Heart left ventricle (tissue), 16 donors: Measurements from ENCODE around the gene RFX2. TPM values are rescaled to one million over a fixed set of nuclear protein-coding genes. Genes with fewer than 3 reads are reported as not detected.

Experiments
- ATAC-seq, 4 donors: fragments of 200-7000 bp; cut with Tn5 transposase; one replicate each; pipeline ENCODE4 v1.9.1; 2020 to 2022; ENCODE audit warnings: moderate library complexity in 4 of 4, mild to moderate bottlenecking in 3 of 4, moderate number of reproducible peaks in 1 of 4
- DNase-seq, 5 donors: peaks; one replicate each; pipeline ENCODE4 v3.0.0-alpha.2; 2020
- H3K27ac ChIP-seq, 12 donors: fragments of 200-600 bp; sonication (generic) in 4 of 12; one replicate each; pipeline versions ENCODE4 v1.5.0 to v1.8.0; 2016 to 2022; ENCODE audit warnings: mild to moderate bottlenecking in 2 of 12
- H3K27me3 ChIP-seq, 9 donors: fragments of 200-600 bp; sonication (generic) in 2 of 9; one replicate each; pipeline versions ENCODE4 v1.5.1 to v1.8.0; 2016 to 2022; ENCODE audit warnings: mild to moderate bottlenecking in 3 of 9
- H3K36me3 ChIP-seq, 9 donors: fragments of 200-600 bp; sonication (generic) in 2 of 9; one replicate each; pipeline versions ENCODE4 v1.5.0 to v1.8.0; 2018 to 2022; ENCODE audit warnings: mild to moderate bottlenecking in 2 of 9
- H3K4me1 ChIP-seq, 12 donors: fragments of 200-600 bp; sonication (generic) in 4 of 12; one replicate each; pipeline versions ENCODE4 v1.5.0 to v1.8.0; 2016 to 2022; ENCODE audit warnings: mild to moderate bottlenecking in 3 of 12
- H3K4me3 ChIP-seq, 12 donors: fragments of 200-600 bp; sonication (generic) in 4 of 12; one replicate each; pipeline versions ENCODE4 v1.5.0 to v1.8.0; 2017 to 2022; ENCODE audit warnings: mild to moderate bottlenecking in 9 of 12, moderate library complexity in 4 of 12
- H3K9me3 ChIP-seq, 12 donors: fragments of 200-600 bp; sonication (generic) in 4 of 12; one replicate each; pipeline versions ENCODE4 v1.5.0 to v1.8.0; 2016 to 2022; ENCODE audit warnings: mild to moderate bottlenecking in 1 of 12
- POLR2A ChIP-seq, 2 donors: fragments of 450-650 bp; IDR thresholded peaks; one replicate each; pipeline ENCODE4 v1.6.1; 2017; ENCODE audit warnings: antibody characterized with exemption in 2 of 2, mild to moderate bottlenecking in 2 of 2, moderate library complexity in 2 of 2
- WGBS, 4 donors: extraction: QIAGEN DNeasy Blood & Tissue Kit in 2 of 4; methylation state at CpG; one replicate each; pipeline versions ENCODE4 v1.1.5 to v1.1.7; 2013 to 2018; 5-methylcytosine and 5-hydroxymethylcytosine counted together
- intact Hi-C, 10 donors: fragments of 100-400 bp; cut with DNase I; formaldehyde crosslinking; loops; one replicate each; pipeline versions ENCODE4 v1.11.1 to v1.14.2; 2022
- polyA plus RNA-seq, 2 donors: library from polyadenylated mRNA; stranded (reverse); fragments of 200-250 nt; gene quantifications; one replicate each; pipeline ENCODE4 v1.2.3, GENCODE V29; 2013
- total RNA-seq, 9 donors: library from RNA; depleted of rRNA in 2 of 9; stranded (reverse); fragments of >200 nt in 2 of 9; fragmentation: NEBNext Ultra II Directional in 3 of 9; extraction: Animal tissue kit (Norgen Biotek cat#: 25700) in 3 of 9; gene quantifications; one replicate each; pipeline versions ENCODE4 v1.1.0 to v1.2.4, GENCODE V29; 2016 to 2023
- TF ChIP-seq, protein P1 (sequence below), 12 donors: fragments of 200-600 bp; sonication (generic) in 4 of 12; IDR thresholded peaks; one replicate each; pipeline versions ENCODE4 v1.5.0 to v1.8.0; 2018 to 2022; ENCODE audit warnings: antibody characterized with exemption in 12 of 12, mild to moderate bottlenecking in 5 of 12
- donor health status: ischemic (EF 13 %, LVEDD 7.1; RV severe dilation, severe dysfunction).
- donor health status: healthy with polysubstance abuse.
- donor health status: DM: no; HTN: yes; CAD: no.
- donor health status: DM: no; HTN: no; CAD: no.
- donor health status: ischemic (EF 25% LVEDD 6.9; RV normal size, moderate dysfunction).
- donor health status: ischemic (EF 25% LVEDD 5.7; RV mildly dilated, moderate dysfunction).
- donor health status: healthy.
- donor health status: DM: yes; HTN: yes; CAD: no.
- donor health status: ischemic (EF 35%, LVEDD 5.7; RV mildly dilated, moderate dysfunction).
- donor health status: nonischemic (EF 11% LVEDD 7.7; RV severe dilation, severe dysfunction).
- donor health status: DM: yes; HTN: yes; CAD: no.
- donor health status: PGD.
- donor health status: ischemic (EF 29% LVEDD 5.4; RV normal size, mild dysfunction).
- donor health status: nonischemic (EF 23%, LVEDD 6.1; RV moderate dilation, normal function).

RFX2 gene
- total and polyA plus RNA-seq, 11 donors = 2.8 to 20.0 (median 5.9) TPM

DNA sequence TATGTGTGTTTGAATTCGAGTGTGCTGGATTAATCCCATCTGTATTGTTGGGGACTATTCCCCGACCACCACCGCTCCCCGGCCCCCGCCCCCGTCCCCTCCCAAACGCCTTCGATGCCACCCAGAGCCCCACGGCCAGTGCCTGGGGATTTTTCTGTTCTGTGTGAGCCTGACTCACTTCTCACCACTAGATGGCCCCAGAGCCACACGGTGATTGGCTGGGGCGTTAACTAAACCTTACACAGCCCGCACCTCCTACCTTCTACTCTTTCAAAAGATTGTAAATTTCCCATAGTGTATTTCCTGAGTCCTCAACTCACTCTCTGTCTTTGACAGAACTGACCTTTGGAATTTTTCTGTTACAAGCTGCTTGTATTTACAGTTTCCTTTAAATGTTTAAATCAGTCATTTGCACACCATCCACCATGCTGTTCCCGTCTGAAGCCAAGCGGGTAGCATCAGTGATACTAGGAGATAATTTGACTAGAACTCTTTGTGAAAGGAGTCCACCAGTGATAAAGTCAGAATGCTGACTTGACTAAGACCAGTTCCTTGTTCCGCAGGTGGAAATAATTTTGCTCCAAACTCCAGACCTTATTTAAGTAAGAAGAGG, 61.4 kb downstream of the RFX2 start:
- intact Hi-C loops = loop anchor here (1.0 to 10.0 kb wide), 9 partner anchors 76 to 256 kb away; no protein-coding TSS in a partner anchor
- 16 to 18% (median 17%) methylated on average over 15 of the region's 15 CpGs for WGBS, 4 donors
- DNase-seq (peak; percentile 70 to 85 (median 72)), ATAC-seq (peak; percentile 91 to 98 (median 96))
- peaks cover 0 to 19% (median 9%) of the 10 kb centered on the region in 12 donors for H3K4me1 ChIP-seq
- H3K27ac ChIP-seq = peak overlapping the region in 1 of 12 donors; percentile 29
- TF ChIP-seq, protein P1, sequence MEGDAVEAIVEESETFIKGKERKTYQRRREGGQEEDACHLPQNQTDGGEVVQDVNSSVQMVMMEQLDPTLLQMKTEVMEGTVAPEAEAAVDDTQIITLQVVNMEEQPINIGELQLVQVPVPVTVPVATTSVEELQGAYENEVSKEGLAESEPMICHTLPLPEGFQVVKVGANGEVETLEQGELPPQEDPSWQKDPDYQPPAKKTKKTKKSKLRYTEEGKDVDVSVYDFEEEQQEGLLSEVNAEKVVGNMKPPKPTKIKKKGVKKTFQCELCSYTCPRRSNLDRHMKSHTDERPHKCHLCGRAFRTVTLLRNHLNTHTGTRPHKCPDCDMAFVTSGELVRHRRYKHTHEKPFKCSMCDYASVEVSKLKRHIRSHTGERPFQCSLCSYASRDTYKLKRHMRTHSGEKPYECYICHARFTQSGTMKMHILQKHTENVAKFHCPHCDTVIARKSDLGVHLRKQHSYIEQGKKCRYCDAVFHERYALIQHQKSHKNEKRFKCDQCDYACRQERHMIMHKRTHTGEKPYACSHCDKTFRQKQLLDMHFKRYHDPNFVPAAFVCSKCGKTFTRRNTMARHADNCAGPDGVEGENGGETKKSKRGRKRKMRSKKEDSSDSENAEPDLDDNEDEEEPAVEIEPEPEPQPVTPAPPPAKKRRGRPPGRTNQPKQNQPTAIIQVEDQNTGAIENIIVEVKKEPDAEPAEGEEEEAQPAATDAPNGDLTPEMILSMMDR (IDR thresholded peaks at IDR 0.05) = peak; percentile 86 to 93 (median 90)
- no peak for TF ChIP-seq POLR2A (IDR thresholded peaks at IDR 0.05)
- H3K4me3 ChIP-seq = peak overlapping the region in 1 of 12 donors; percentile 3
- H3K9me3 ChIP-seq = no peaks in the 10 kb centered on the region
- peaks cover 0 to 3% (median 0%) of the 10 kb centered on the region in 9 donors for H3K36me3 ChIP-seq
- H3K27me3 ChIP-seq = no peaks in the 10 kb centered on the region

DNA sequence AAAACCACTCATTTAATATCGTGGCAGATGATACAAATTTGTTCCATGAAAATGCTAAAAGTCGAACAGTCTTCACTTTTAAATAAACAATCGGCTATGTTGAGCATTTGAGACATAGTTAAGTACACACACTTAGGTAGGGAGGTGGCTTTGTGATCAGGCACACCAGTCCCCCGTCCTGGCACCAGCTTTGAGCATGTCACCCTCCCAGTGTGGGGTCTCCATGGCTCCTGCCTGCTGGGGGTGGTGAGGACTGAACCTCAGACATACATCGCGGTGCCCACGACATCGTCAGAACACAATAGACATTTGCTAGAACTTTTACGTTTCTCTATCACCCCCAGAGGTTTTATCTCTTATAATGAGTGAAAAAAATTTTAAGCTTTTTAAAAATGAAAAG, 62.0 kb downstream of the RFX2 start:
- no peak for DNase-seq
- Histone ChIP-seq H3K36me3 (peaks cover 0 to 7% (median under 1%) of the 10 kb centered on the region in 9 donors), H3K27me3 (no peaks in the 10 kb centered on the region), H3K27ac (peak overlapping the region in 1 of 12 donors; percentile 29), H3K4me1 (peaks cover 0 to 19% (median 9%) of the 10 kb centered on the region in 12 donors), H3K4me3 (no peak overlapping the region), H3K9me3 (no peaks in the 10 kb centered on the region)
- WGBS, 4 donors = 34 to 47% (median 39%) methylated on average over 9 of the region's 9 CpGs
- no peak for TF ChIP-seq POLR2A (IDR thresholded peaks at IDR 0.05)
- TF ChIP-seq, protein P1 (IDR thresholded peaks at IDR 0.05) = no peak
- intact Hi-C loops = loop anchor here in 9 of 10 donors (1.0 to 10.0 kb wide), 9 partner anchors 76 to 256 kb away; no protein-coding TSS in a partner anchor
- ATAC-seq = no peak

DNA sequence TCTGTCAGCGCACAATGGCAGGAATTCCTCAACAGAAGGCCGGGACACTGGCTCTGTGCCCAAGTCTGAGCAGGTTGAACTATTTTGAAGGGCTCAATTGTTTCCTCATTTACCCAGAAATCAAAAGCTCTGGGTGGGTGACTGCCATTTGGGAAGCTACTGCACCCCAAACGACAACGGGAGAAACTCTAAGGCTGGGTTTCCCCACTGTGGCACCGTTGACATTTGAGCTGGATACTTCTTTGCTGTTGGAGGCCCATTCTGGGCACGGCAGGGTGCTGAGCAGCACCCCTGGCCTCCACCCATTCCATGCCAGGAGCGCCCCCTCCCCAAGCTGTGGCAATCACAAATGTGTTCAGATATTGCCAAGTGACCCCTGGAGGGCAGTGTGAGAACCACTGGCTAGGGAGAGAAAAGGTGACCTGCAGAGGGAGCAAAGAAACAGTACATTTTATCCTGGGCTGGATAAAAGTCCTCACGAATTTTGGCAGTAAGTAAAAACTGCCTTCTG, 62.5 kb downstream of the RFX2 start:
- intact Hi-C loops = loop anchor here in 9 of 10 donors (1.0 to 10.0 kb wide), 9 partner anchors 77 to 257 kb away; no protein-coding TSS in a partner anchor
- Histone ChIP-seq H3K4me3 (no peak overlapping the region), H3K27ac (peak overlapping the region in 1 of 12 donors; percentile 34), H3K9me3 (no peaks in the 10 kb centered on the region), H3K27me3 (no peaks in the 10 kb centered on the region), H3K4me1 (peaks cover 0 to 19% (median 9%) of the 10 kb centered on the region in 12 donors), H3K36me3 (peaks cover 0 to 10% (median 6%) of the 10 kb centered on the region in 9 donors)
- 37 to 66% (median 58%) methylated on average over 5 to 8 of the region's 8 CpGs for WGBS, 4 donors
- no peak for TF ChIP-seq POLR2A (IDR thresholded peaks at IDR 0.05)
- TF ChIP-seq, protein P1 (IDR thresholded peaks at IDR 0.05) = peak in 11 of 12 donors; percentile 17 to 63 (median 42)
- DNase-seq (no peak), ATAC-seq (peak in 3 of 4 donors; percentile 31 to 61 (median 61))

DNA sequence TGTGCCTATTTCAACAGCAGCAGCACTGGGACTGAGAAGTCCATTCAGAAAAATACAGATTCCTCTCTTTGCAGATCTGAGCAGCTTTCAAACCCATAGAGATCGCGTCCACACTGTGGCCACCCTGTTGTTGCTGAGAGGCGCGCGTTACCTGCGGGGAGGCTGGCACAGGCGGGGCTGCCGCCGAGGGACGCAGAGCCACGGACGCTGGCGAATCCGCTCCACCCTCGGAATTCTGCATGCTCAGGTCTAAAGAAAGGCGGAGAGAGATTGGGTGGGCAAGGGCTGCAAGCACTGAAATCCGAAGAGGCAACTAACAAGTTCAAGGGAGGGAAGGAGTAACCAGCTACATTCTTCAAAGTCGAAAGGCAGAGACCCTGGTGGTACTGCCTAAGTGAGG, 63.0 kb downstream of the RFX2 start:
- no peak for TF ChIP-seq POLR2A (IDR thresholded peaks at IDR 0.05)
- TF ChIP-seq, protein P1 (IDR thresholded peaks at IDR 0.05) = no peak

More for the DNA sequence above, 63.0 kb downstream of the RFX2 start:
- Histone ChIP-seq H3K9me3 (no peaks in the 10 kb centered on the region), H3K4me1 (peaks cover 0 to 19% (median 9%) of the 10 kb centered on the region in 12 donors), H3K27ac (no peak overlapping the region), H3K27me3 (no peaks in the 10 kb centered on the region), H3K36me3 (peaks cover 0 to 14% (median 6%) of the 10 kb centered on the region in 9 donors), H3K4me3 (no peak overlapping the region)
- ATAC-seq (no peak), DNase-seq (no peak)
- WGBS, 4 donors = 84 to 94% (median 88%) methylated on average over 18 of the region's 18 CpGs
- intact Hi-C loops = loop anchor here in 8 of 10 donors (2.0 to 10.0 kb wide), 6 partner anchors 78 to 258 kb away; no protein-coding TSS in a partner anchor
